PC-9 (cell line): ENCODE results near the gene ELP6. TPM values are rescaled to one million over a fixed set of nuclear protein-coding genes. Genes with fewer than 3 reads are reported as not detected.

Experiments
- BruUV-seq: library from RNA; stranded (reverse); fragments of 400-500 nt; replicated peaks from 2 replicates; lab custom pipeline; 2021; lab: Mats Ljungman, UMichigan
- CTCF ChIA-PET: fragments of 300-600 bp; sonication (Branson Sonifier 250); formaldehyde crosslinking; loops from one replicate; lab custom pipeline; 2022; ENCODE audit warnings: antibody characterized with exemption; lab: Charles Lee
- POLR2A ChIA-PET: fragments of 300-600 bp; sonication (Branson Sonifier 250); formaldehyde crosslinking; loops from one replicate; lab custom pipeline; 2022; ENCODE audit warnings: antibody characterized with exemption; ENCODE audit not compliant: unreplicated experiment; lab: Charles Lee
- DNase-seq, 2 experiments: peaks; one replicate each; pipeline versions ENCODE4 v3.0.0 to v3.0.0-alpha.2; 2015 to 2022; ENCODE audit warnings: mixed read lengths in 1 of 2
- H2AFZ ChIP-seq: fragments of 200-600 bp; sonication (generic); 2 replicates; pipeline ENCODE4 v1.8.1; 2017; ENCODE audit warnings: antibody characterized with exemption
- H3F3A ChIP-seq: fragments of 200-600 bp; sonication (generic); 2 replicates; pipeline ENCODE4 v1.8.1; 2017; ENCODE audit warnings: antibody characterized with exemption, mild to moderate bottlenecking, low read depth; ENCODE audit not compliant: insufficient read depth
- H3K27ac ChIP-seq: fragments of 200-600 bp; sonication (generic); 2 replicates; pipeline ENCODE4 v1.6.1; 2016; ENCODE audit warnings: mixed run types
- H3K27me3 ChIP-seq: fragments of 200-600 bp; sonication (generic); 2 replicates; pipeline ENCODE4 v1.6.1; 2016; ENCODE audit warnings: low read depth, mixed run types; ENCODE audit not compliant: insufficient read depth
- H3K36me3 ChIP-seq: fragments of 200-600 bp; sonication (generic); 2 replicates; pipeline ENCODE4 v1.6.1; 2016; ENCODE audit warnings: low read depth, mixed run types
- H3K4me1 ChIP-seq: fragments of 200-600 bp; sonication (generic); replicated peaks from 2 replicates; pipeline ENCODE4 v1.6.1; 2016; ENCODE audit warnings: mixed run types; ENCODE audit not compliant: insufficient read depth
- H3K4me2 ChIP-seq: fragments of 200-600 bp; sonication (generic); 2 replicates; pipeline ENCODE4 v1.6.1; 2017; ENCODE audit warnings: mixed run types
- H3K4me3 ChIP-seq: fragments of 200-600 bp; sonication (generic); 2 replicates; pipeline ENCODE4 v1.6.1; 2016; ENCODE audit warnings: mixed run types
- H3K79me2 ChIP-seq: fragments of 200-600 bp; sonication (generic); 2 replicates; pipeline ENCODE4 v1.6.1; 2017; ENCODE audit warnings: low read depth, mixed run types
- H3K9me2 ChIP-seq: fragments of 200-600 bp; sonication (generic); 2 replicates; pipeline ENCODE4 v1.8.1; 2017; ENCODE audit warnings: mild to moderate bottlenecking; ENCODE audit not compliant: insufficient read depth
- H3K9me3 ChIP-seq: fragments of 200-600 bp; sonication (generic); 2 replicates; pipeline ENCODE4 v1.8.1; 2016; ENCODE audit warnings: low read depth; ENCODE audit not compliant: insufficient read depth
- H4K20me1 ChIP-seq: fragments of 200-600 bp; sonication (generic); 2 replicates; pipeline ENCODE4 v1.8.1; 2017; ENCODE audit not compliant: insufficient read depth
- CTCF ChIP-seq: fragments of 200-600 bp; sonication (generic); conservative IDR thresholded peaks from 2 replicates; pipeline ENCODE4 v1.6.1; 2017; ENCODE audit warnings: mixed run types, antibody characterized with exemption, mild to moderate bottlenecking, moderate library complexity
- EZH2 ChIP-seq: fragments of 200-600 bp; sonication (generic); IDR thresholded peaks from 2 replicates; pipeline ENCODE4 v1.8.0; 2017; ENCODE audit warnings: antibody characterized with exemption, low read depth
- intact Hi-C: fragments of 100-400 bp; cut with micrococcal nuclease; formaldehyde crosslinking; loops from one replicate; pipeline ENCODE4 v1.10.0; 2022; ENCODE audit not compliant: unreplicated experiment
- total RNA-seq: library from RNA; stranded (reverse); gene quantifications from 2 replicates; pipeline ENCODE4 v1.2.3, GENCODE V29; 2021

Gene ELP6
- total RNA-seq, 1 experiment from 2014 or later, result 38.8 TPM

GRCh38 chr3:47553407-47553806 is 39.9 kb upstream of the ELP6 start:
- BruUV-seq, result no TSS peak
- no peaks in the 10 kb centered on the region for H3K9me2 ChIP-seq
- no peak overlapping the region for H3K4me2 ChIP-seq
- H3K9me3 ChIP-seq, result no peaks in the 10 kb centered on the region
- no peak for DNase-seq
- no peak overlapping the region for H3K4me3 ChIP-seq
- no peaks in the 10 kb centered on the region for H3F3A ChIP-seq
- no peak for TF ChIP-seq CTCF
- no peak for TF ChIP-seq EZH2
- H3K27ac ChIP-seq, result no peak overlapping the region
- H3K27me3 ChIP-seq, result no peaks in the 10 kb centered on the region
- intact Hi-C loops, result no loop called here
- no peak overlapping the region for H2AFZ ChIP-seq
- H3K79me2 ChIP-seq, result no peaks in the 10 kb centered on the region
- H3K4me1 ChIP-seq, result no peaks in the 10 kb centered on the region
- ChIA-PET CTCF (no interaction called here), POLR2A (interaction anchor here (0.6 kb wide), 1 partner anchor 13 kb away, joined by 11 read pairs; no protein-coding TSS in a partner anchor)
- H3K36me3 ChIP-seq, result no peaks in the 10 kb centered on the region
- H4K20me1 ChIP-seq, result no peaks in the 10 kb centered on the region

GRCh38 chr3:47542471-47543173 is 29.1 kb upstream of the ELP6 start:
- CTCF ChIA-PET, result no interaction called here
- H3K27me3 ChIP-seq, result no peaks in the 10 kb centered on the region
- intact Hi-C loops, result no loop called here
- no peaks in the 10 kb centered on the region for H3F3A ChIP-seq
- TF ChIP-seq CTCF (no peak), EZH2 (no peak)
- H4K20me1 ChIP-seq, result no peaks in the 10 kb centered on the region
- H2AFZ ChIP-seq, result no peak overlapping the region
- no peaks in the 10 kb centered on the region for H3K79me2 ChIP-seq
- no peaks in the 10 kb centered on the region for H3K9me3 ChIP-seq
- no peaks in the 10 kb centered on the region for H3K36me3 ChIP-seq
- H3K9me2 ChIP-seq, result no peaks in the 10 kb centered on the region
- no peak overlapping the region for H3K4me3 ChIP-seq
- no peak overlapping the region for H3K4me2 ChIP-seq
- no peaks in the 10 kb centered on the region; the same call in 1 of the 2 replicates for H3K4me1 ChIP-seq
- BruUV-seq, result no TSS peak
- no peak for DNase-seq
- no peak overlapping the region for H3K27ac ChIP-seq
- POLR2A ChIA-PET, result no interaction called here

- H2AFZ ChIP-seq, result no peak overlapping the region
- ChIA-PET POLR2A (no interaction called here), CTCF (no interaction called here)
- no peaks in the 10 kb centered on the region for H3K79me2 ChIP-seq
- intact Hi-C loops, result no loop called here
- no peak overlapping the region for H3K27ac ChIP-seq
- H3K4me2 ChIP-seq, result no peak overlapping the region
- no peak overlapping the region for H3K4me3 ChIP-seq
- H3K36me3 ChIP-seq, result no peaks in the 10 kb centered on the region
- H4K20me1 ChIP-seq, result no peaks in the 10 kb centered on the region
- no peaks in the 10 kb centered on the region for H3K9me3 ChIP-seq
- BruUV-seq, result no TSS peak
- DNase-seq, result no peak
- no peaks in the 10 kb centered on the region for H3F3A ChIP-seq
- no peaks in the 10 kb centered on the region for H3K27me3 ChIP-seq
- H3K4me1 ChIP-seq, result no peaks in the 10 kb centered on the region; the same call in 1 of the 2 replicates
- TF ChIP-seq EZH2 (no peak), CTCF (no peak)
- no peaks in the 10 kb centered on the region for H3K9me2 ChIP-seq
Observed at GRCh38 chr3:47541583-47542108, 28.1 kb upstream of the ELP6 start.
